ENCODE measurements around the gene RET. TPM values are rescaled to one million over a fixed set of nuclear protein-coding genes. Genes with fewer than 3 reads are reported as not detected.

RET gene
- total and polyA plus RNA-seq, 7 experiments from 2014 or later: 0.13 to 0.44 (median 0.20) TPM; not detected in 4

DNA sequence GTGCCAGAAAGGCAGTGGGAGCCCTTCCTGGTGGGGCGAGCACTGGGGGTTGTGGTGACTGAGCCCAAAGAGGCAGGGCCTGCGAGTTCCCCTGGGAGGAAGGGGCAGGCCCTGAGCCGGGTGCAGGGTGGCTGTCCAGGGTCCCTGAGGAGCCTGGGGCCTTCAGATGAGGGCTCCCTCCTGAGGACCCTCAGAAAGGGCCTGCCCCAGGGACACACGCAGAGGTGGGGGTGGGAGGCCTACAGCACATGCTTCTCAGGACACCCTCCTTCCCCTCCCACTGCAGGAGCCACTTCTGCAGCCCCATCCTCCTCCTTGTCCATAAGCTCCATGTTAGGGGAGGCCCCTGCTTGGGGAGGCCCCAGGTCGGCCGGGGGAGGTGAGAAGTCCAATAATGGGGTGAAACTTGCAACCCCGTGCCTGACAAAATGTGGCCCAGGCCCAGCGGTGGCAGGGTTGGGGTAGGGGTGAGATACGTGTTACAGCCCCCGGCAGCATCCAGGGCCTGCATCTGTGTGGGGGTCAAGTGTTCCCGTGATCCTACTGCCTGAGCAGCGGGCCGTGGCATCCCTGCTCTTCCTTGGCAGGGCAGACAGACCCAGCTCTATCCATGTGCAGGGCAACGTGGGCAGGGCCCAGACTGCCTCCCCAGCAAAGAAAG is 31.8 kb upstream of the RET start:
- intact Hi-C loops (cut with micrococcal nuclease): no loop called here
- Mint-ChIP-seq H3K9me3 (no peaks in the 10 kb centered on the region), H3K4me1 (peaks cover 0 to 3% (median 0%) of the 10 kb centered on the region in 7 donors), H3K36me3 (no peaks in the 10 kb centered on the region), H3K4me3 (no peak overlapping the region), H3K27ac (no peak overlapping the region), H3K27me3 (peaks cover 0 to 18% (median under 1%) of the 10 kb centered on the region in 5 donors)
- no peaks in the 10 kb centered on the region for H3K9me3 ChIP-seq (ENCODE audit: control insufficient read depth in 2 of 3, low read length in 3 of 3)
- DNase-seq (peak in 1 of 9 donors; percentile 17), ATAC-seq (no peak)
- ChIA-PET POLR2A (no interaction called here), CTCF (no interaction called here)
- H3K4me1 ChIP-seq (ENCODE audit: control insufficient read depth in 2 of 2, insufficient read depth in 2 of 2, low read length in 2 of 2): no peaks in the 10 kb centered on the region
- H3K4me3 ChIP-seq (ENCODE audit: low read length): no peak overlapping the region
- no peaks in the 10 kb centered on the region for H3K27me3 ChIP-seq (ENCODE audit: control insufficient read depth in 2 of 2, insufficient read depth in 2 of 2, low read length in 2 of 2)
- H3K27ac ChIP-seq (ENCODE audit: low read depth, low read length): no peak overlapping the region
- no peaks in the 10 kb centered on the region for H3K36me3 ChIP-seq (ENCODE audit: control insufficient read depth in 2 of 3, insufficient read depth in 3 of 3, low read length in 3 of 3)

- Histone ChIP-seq H3K27me3 (ENCODE audit: control insufficient read depth in 2 of 2, insufficient read depth in 2 of 2, low read length in 2 of 2) (no peaks in the 10 kb centered on the region), H3K9me3 (ENCODE audit: control insufficient read depth in 2 of 3, low read length in 3 of 3) (no peaks in the 10 kb centered on the region), H3K36me3 (ENCODE audit: control insufficient read depth in 2 of 3, insufficient read depth in 3 of 3, low read length in 3 of 3) (no peaks in the 10 kb centered on the region), H3K27ac (ENCODE audit: low read depth, low read length) (no peak overlapping the region), H3K4me1 (ENCODE audit: control insufficient read depth in 2 of 2, insufficient read depth in 2 of 2, low read length in 2 of 2) (no peaks in the 10 kb centered on the region), H3K4me3 (ENCODE audit: low read length) (no peak overlapping the region)
- no peaks in the 10 kb centered on the region for H3K36me3 Mint-ChIP-seq
- ChIA-PET CTCF (no interaction called here), POLR2A (no interaction called here)
- no peaks in the 10 kb centered on the region for H3K4me1 Mint-ChIP-seq
- ATAC-seq (no peak), DNase-seq (peak in 1 of 9 donors; percentile 11)
- H3K4me3 Mint-ChIP-seq: no peak overlapping the region
- H3K27me3 Mint-ChIP-seq: peaks cover 0 to 18% (median 6%) of the 10 kb centered on the region in 5 donors
- no peak overlapping the region for H3K27ac Mint-ChIP-seq
- intact Hi-C loops (cut with micrococcal nuclease): no loop called here
- H3K9me3 Mint-ChIP-seq: no peaks in the 10 kb centered on the region
Measured at GRCh38 chr10:43045631-43046287, 31.1 kb upstream of the RET start.

DNA sequence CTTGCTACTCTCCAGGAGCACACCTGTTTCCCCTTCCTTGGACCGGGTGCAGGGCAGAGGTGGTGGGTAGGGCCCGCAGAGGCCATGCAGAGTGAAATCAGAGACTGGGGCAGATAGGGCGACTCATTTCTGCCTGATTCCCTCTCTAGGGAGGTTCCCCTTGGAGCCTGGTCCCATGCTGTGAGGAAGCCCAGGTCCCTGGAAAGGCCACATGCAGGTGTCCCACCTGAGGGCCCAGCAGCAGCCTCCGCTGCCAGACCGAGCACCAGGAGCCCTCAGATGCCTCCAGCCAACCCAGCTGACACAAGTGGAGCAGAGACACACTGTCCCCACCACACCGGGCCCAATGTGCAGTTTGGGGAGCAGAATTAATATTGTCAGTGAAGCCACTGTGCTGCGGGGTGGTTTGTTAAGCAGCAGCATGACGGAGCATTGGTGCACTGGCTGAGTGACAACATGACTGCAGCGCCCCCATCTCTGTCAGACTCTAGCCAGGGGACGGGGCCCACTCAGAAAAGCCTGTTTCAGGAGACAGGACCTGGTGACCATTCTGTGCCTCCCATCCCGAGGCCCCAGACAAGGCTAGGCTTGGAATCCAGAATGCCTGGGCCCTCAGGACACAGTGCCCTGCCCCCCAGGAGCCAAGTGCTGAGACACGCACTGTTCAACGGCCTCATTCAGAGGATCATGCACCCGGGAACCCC is 30.4 kb upstream of the RET start:
- ChIA-PET CTCF (no interaction called here), POLR2A (no interaction called here)
- Histone ChIP-seq H3K27ac (ENCODE audit: low read depth, low read length) (no peak overlapping the region), H3K4me3 (ENCODE audit: low read length) (no peak overlapping the region), H3K4me1 (ENCODE audit: control insufficient read depth in 2 of 2, insufficient read depth in 2 of 2, low read length in 2 of 2) (no peaks in the 10 kb centered on the region), H3K9me3 (ENCODE audit: control insufficient read depth in 2 of 3, low read length in 3 of 3) (no peaks in the 10 kb centered on the region), H3K27me3 (ENCODE audit: control insufficient read depth in 2 of 2, insufficient read depth in 2 of 2, low read length in 2 of 2) (no peaks in the 10 kb centered on the region), H3K36me3 (ENCODE audit: control insufficient read depth in 2 of 3, insufficient read depth in 3 of 3, low read length in 3 of 3) (no peaks in the 10 kb centered on the region)
- ATAC-seq (no peak), DNase-seq (no peak)
- Mint-ChIP-seq H3K36me3 (no peaks in the 10 kb centered on the region), H3K9me3 (no peaks in the 10 kb centered on the region), H3K27me3 (peaks cover 0 to 18% (median 8%) of the 10 kb centered on the region in 5 donors), H3K4me3 (no peak overlapping the region), H3K27ac (no peak overlapping the region), H3K4me1 (no peaks in the 10 kb centered on the region)
- intact Hi-C loops (cut with micrococcal nuclease): no loop called here

DNA sequence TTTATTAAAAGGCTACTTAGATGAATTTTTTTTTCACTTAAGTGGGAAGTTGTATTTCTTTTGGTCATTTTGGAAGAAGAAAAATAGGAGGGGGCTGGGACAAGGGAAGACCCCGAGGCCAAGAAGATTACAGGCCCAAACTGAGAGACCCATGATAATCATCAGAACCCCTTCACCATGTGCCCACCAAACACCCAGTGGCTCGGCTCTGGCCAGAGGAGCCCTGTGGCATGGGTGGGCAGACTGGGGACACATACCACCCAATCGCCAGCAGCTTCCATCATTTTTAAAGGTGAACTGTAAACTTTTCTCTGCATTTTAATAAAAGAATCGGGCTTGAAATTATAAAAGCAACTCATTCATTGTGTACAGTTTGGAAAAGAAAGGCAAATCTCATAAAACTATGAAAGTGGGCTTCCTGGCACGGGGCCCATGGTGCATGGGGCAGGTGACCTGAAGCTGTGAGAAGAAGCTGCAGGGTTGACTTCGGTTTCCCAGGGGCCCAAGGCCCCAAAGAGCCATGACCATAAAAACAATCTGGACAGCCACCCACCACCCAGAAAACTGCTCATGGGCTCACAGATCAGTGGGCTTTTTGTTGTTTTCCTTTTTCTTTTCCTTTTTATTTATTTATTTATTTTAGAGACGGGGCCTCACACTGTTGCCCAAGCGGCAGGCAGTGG is 29.4 kb upstream of the RET start:
- Histone ChIP-seq H3K4me3 (ENCODE audit: low read length) (no peak overlapping the region), H3K9me3 (ENCODE audit: control insufficient read depth in 2 of 3, low read length in 3 of 3) (no peaks in the 10 kb centered on the region), H3K27ac (ENCODE audit: low read depth, low read length) (no peak overlapping the region), H3K36me3 (ENCODE audit: control insufficient read depth in 2 of 3, insufficient read depth in 3 of 3, low read length in 3 of 3) (no peaks in the 10 kb centered on the region), H3K4me1 (ENCODE audit: control insufficient read depth in 2 of 2, insufficient read depth in 2 of 2, low read length in 2 of 2) (no peaks in the 10 kb centered on the region), H3K27me3 (ENCODE audit: control insufficient read depth in 2 of 2, insufficient read depth in 2 of 2, low read length in 2 of 2) (no peaks in the 10 kb centered on the region)
- peaks cover 0 to 18% (median 8%) of the 10 kb centered on the region in 5 donors for H3K27me3 Mint-ChIP-seq
- ATAC-seq (no peak), DNase-seq (no peak)
- no peaks in the 10 kb centered on the region for H3K36me3 Mint-ChIP-seq
- POLR2A ChIA-PET: no interaction called here
- peak overlapping the region in 1 of 10 donors; percentile 41 for H3K4me3 Mint-ChIP-seq
- no peak overlapping the region for H3K27ac Mint-ChIP-seq
- H3K9me3 Mint-ChIP-seq: no peaks in the 10 kb centered on the region
- intact Hi-C loops (cut with micrococcal nuclease): no loop called here
- CTCF ChIA-PET: no interaction called here
- H3K4me1 Mint-ChIP-seq: no peaks in the 10 kb centered on the region

GRCh38 chr10:43048301-43049051 is 28.4 kb upstream of the RET start:
- Mint-ChIP-seq H3K4me1 (no peaks in the 10 kb centered on the region), H3K4me3 (no peak overlapping the region), H3K36me3 (no peaks in the 10 kb centered on the region), H3K9me3 (no peaks in the 10 kb centered on the region), H3K27me3 (peaks cover 0 to 20% (median 10%) of the 10 kb centered on the region in 5 donors), H3K27ac (no peak overlapping the region)
- Histone ChIP-seq H3K27ac (ENCODE audit: low read depth, low read length) (no peak overlapping the region), H3K4me3 (ENCODE audit: low read length) (no peak overlapping the region), H3K36me3 (ENCODE audit: control insufficient read depth in 2 of 3, insufficient read depth in 3 of 3, low read length in 3 of 3) (no peaks in the 10 kb centered on the region), H3K4me1 (ENCODE audit: control insufficient read depth in 2 of 2, insufficient read depth in 2 of 2, low read length in 2 of 2) (no peaks in the 10 kb centered on the region), H3K27me3 (ENCODE audit: control insufficient read depth in 2 of 2, insufficient read depth in 2 of 2, low read length in 2 of 2) (no peaks in the 10 kb centered on the region), H3K9me3 (ENCODE audit: control insufficient read depth in 2 of 3, low read length in 3 of 3) (no peaks in the 10 kb centered on the region)
- intact Hi-C loops (cut with micrococcal nuclease): no loop called here
- ATAC-seq (no peak), DNase-seq (no peak)
- POLR2A ChIA-PET: no interaction called here
- CTCF ChIA-PET: no interaction called here

- Mint-ChIP-seq H3K4me3 (no peak overlapping the region), H3K27me3 (peaks cover 0 to 25% (median 11%) of the 10 kb centered on the region in 5 donors), H3K36me3 (no peaks in the 10 kb centered on the region), H3K4me1 (no peaks in the 10 kb centered on the region), H3K9me3 (no peaks in the 10 kb centered on the region), H3K27ac (no peak overlapping the region)
- DNase-seq (no peak), ATAC-seq (no peak)
- Histone ChIP-seq H3K9me3 (ENCODE audit: control insufficient read depth in 2 of 3, low read length in 3 of 3) (no peaks in the 10 kb centered on the region), H3K27me3 (ENCODE audit: control insufficient read depth in 2 of 2, insufficient read depth in 2 of 2, low read length in 2 of 2) (no peaks in the 10 kb centered on the region), H3K36me3 (ENCODE audit: control insufficient read depth in 2 of 3, insufficient read depth in 3 of 3, low read length in 3 of 3) (no peaks in the 10 kb centered on the region), H3K4me3 (ENCODE audit: low read length) (no peak overlapping the region), H3K4me1 (ENCODE audit: control insufficient read depth in 2 of 2, insufficient read depth in 2 of 2, low read length in 2 of 2) (no peaks in the 10 kb centered on the region), H3K27ac (ENCODE audit: low read depth, low read length) (no peak overlapping the region)
- ChIA-PET CTCF (no interaction called here), POLR2A (no interaction called here)
- intact Hi-C loops (cut with micrococcal nuclease): no loop called here
Measured at GRCh38 chr10:43049081-43049551, 27.8 kb upstream of the RET start.

Measured in naive thymus-derived CD4-positive, alpha-beta T cell (primary cell).